Fibroblast of lung (primary cell): ENCODE measurements around the gene FAM174A. TPM values are rescaled to one million over a fixed set of nuclear protein-coding genes. Genes with fewer than 3 reads are reported as not detected.

ENCODE experiments used
- DNase-seq, 2 donors: peaks; one replicate each; pipeline versions ENCODE4 v3.0.0 to v3.0.0-alpha.2; 2010; ENCODE audit warnings: low read depth in 2 of 2
- H2AFZ ChIP-seq: 2 replicates; pipeline ENCODE4 v1.5.1; 2012; ENCODE audit warnings: low read length, control low read depth, inconsistent platforms
- H3K27ac ChIP-seq: 2 replicates; pipeline ENCODE4 v1.5.1; 2011; ENCODE audit warnings: low read length, control low read depth; ENCODE audit not compliant: insufficient read depth
- H3K27me3 ChIP-seq: 2 replicates; pipeline ENCODE4 v1.5.1; 2011; ENCODE audit warnings: mild to moderate bottlenecking, low read length; ENCODE audit not compliant: control insufficient read depth, insufficient read depth
- H3K36me3 ChIP-seq: 2 replicates; pipeline ENCODE4 v1.5.1; 2011; ENCODE audit warnings: low read length; ENCODE audit not compliant: control insufficient read depth, insufficient read depth
- H3K4me1 ChIP-seq: 2 replicates; pipeline ENCODE4 v1.5.1; 2011; ENCODE audit warnings: low read length; ENCODE audit not compliant: control insufficient read depth, insufficient read depth; ENCODE audit errors: extremely low read depth
- H3K4me2 ChIP-seq: 2 replicates; pipeline ENCODE4 v1.5.1; 2011; ENCODE audit warnings: low read length, control low read depth; ENCODE audit not compliant: insufficient read depth; ENCODE audit errors: extremely low read depth
- H3K4me3 ChIP-seq, 4 experiments: fragments of 200-600 bp in 1 of 4; sonication (generic) in 1 of 4; replicated peaks in 1 of 4; 2 replicates each; pipeline ENCODE4 v1.5.1; 2011 to 2016; ENCODE audit warnings: low read length in 4 of 4, low read depth in 3 of 4, mild to moderate bottlenecking in 3 of 4, control low read depth in 2 of 4, inconsistent platforms in 1 of 4, mixed read lengths in 1 of 4; ENCODE audit not compliant: insufficient read depth in 1 of 4; ENCODE audit errors: control extremely low read depth in 1 of 4
- H3K79me2 ChIP-seq: 2 replicates; pipeline ENCODE4 v1.5.1; 2012; ENCODE audit warnings: mild to moderate bottlenecking, low read length, inconsistent platforms; ENCODE audit not compliant: control insufficient read depth, insufficient read depth
- H3K9ac ChIP-seq: 2 replicates; pipeline ENCODE4 v1.5.1; 2011; ENCODE audit warnings: mild to moderate bottlenecking, low read length, control low read depth; ENCODE audit not compliant: insufficient read depth
- H3K9me3 ChIP-seq: 2 replicates; pipeline ENCODE4 v1.5.1; 2012; ENCODE audit warnings: low read depth, low read length; ENCODE audit not compliant: control insufficient read depth, insufficient read depth
- H4K20me1 ChIP-seq: 2 replicates; pipeline ENCODE4 v1.5.1; 2011; ENCODE audit warnings: low read length; ENCODE audit not compliant: control insufficient read depth, insufficient read depth; ENCODE audit errors: extremely low read depth
- EZH2 ChIP-seq: IDR thresholded peaks from 2 replicates; pipeline ENCODE4 v1.5.1; 2012; ENCODE audit warnings: low read length, control low read depth, mild to moderate bottlenecking; ENCODE audit errors: missing control alignments
- polyA plus RNA-seq, 2 donors: library from polyadenylated mRNA; depleted of rRNA in 1 of 2; stranded (reverse) in 1 of 2; unstranded in 1 of 2; fragments of >200 nt; gene quantifications; 2 replicates each; pipeline ENCODE4 v1.2.1, GENCODE V29; 2011 to 2012; ENCODE audit warnings: missing spikeins in 1 of 2
- total RNA-seq: library from RNA; depleted of rRNA; stranded (reverse); fragments of >200 nt; gene quantifications from 2 replicates; pipeline ENCODE4 v1.2.1, GENCODE V29; 2014
- TF ChIP-seq, protein P1 (sequence below), 2 donors: IDR thresholded peaks in 1 of 2; conservative IDR thresholded peaks in 1 of 2; 1 replicate in 1 of 2; 2 replicates in 1 of 2; pipeline ENCODE4 v1.5.1; 2011 to 2012; ENCODE audit warnings: low read length in 2 of 2, control low read depth in 1 of 2, inconsistent platforms in 1 of 2, low read depth in 1 of 2, mild to moderate bottlenecking in 1 of 2

FAM174A gene
- total and polyA plus RNA-seq, 2 donors (not counting 1 experiment from before 2014, with no cell fraction given) = 9.6 to 20.0 TPM

- Histone ChIP-seq H3K9me3 (no peaks in the 10 kb centered on the region), H3K27ac (no peak overlapping the region), H3K4me2 (peak overlapping the region; percentile 56), H2AFZ (no peak overlapping the region), H3K9ac (no peak overlapping the region), H4K20me1 (no peaks in the 10 kb centered on the region), H3K36me3 (no peaks in the 10 kb centered on the region), H3K4me3 (peak overlapping the region in 2 of 4 experiments; percentile 29 to 30), H3K27me3 (no peaks in the 10 kb centered on the region), H3K4me1 (no peaks in the 10 kb centered on the region), H3K79me2 (no peaks in the 10 kb centered on the region)
- peak; percentile 97 to 98 for DNase-seq
- TF ChIP-seq, protein P1, sequence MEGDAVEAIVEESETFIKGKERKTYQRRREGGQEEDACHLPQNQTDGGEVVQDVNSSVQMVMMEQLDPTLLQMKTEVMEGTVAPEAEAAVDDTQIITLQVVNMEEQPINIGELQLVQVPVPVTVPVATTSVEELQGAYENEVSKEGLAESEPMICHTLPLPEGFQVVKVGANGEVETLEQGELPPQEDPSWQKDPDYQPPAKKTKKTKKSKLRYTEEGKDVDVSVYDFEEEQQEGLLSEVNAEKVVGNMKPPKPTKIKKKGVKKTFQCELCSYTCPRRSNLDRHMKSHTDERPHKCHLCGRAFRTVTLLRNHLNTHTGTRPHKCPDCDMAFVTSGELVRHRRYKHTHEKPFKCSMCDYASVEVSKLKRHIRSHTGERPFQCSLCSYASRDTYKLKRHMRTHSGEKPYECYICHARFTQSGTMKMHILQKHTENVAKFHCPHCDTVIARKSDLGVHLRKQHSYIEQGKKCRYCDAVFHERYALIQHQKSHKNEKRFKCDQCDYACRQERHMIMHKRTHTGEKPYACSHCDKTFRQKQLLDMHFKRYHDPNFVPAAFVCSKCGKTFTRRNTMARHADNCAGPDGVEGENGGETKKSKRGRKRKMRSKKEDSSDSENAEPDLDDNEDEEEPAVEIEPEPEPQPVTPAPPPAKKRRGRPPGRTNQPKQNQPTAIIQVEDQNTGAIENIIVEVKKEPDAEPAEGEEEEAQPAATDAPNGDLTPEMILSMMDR (conservative IDR thresholded peaks at IDR 0.05 in 1 of 2, IDR thresholded peaks at IDR 0.05 in 1 of 2; ENCODE audit: low read depth in 1 of 2, low read length in 2 of 2) = no peak
- TF ChIP-seq EZH2 = no peak
Measured at GRCh38 chr5:100595152-100595811, 60.1 kb downstream of the FAM174A start.

GRCh38 chr5:100595812-100596173 is 60.6 kb downstream of the FAM174A start:
- peak overlapping the region in 2 of 4 experiments; percentile 15 to 29 for H3K4me3 ChIP-seq
- no peaks in the 10 kb centered on the region for H3K27me3 ChIP-seq
- no peaks in the 10 kb centered on the region for H3K79me2 ChIP-seq
- H3K9me3 ChIP-seq = no peaks in the 10 kb centered on the region
- no peak overlapping the region for H2AFZ ChIP-seq
- TF ChIP-seq, protein P1 (conservative IDR thresholded peaks at IDR 0.05 in 1 of 2, IDR thresholded peaks at IDR 0.05 in 1 of 2; ENCODE audit: low read depth in 1 of 2, low read length in 2 of 2) = no peak
- TF ChIP-seq EZH2 = no peak
- no peak overlapping the region for H3K27ac ChIP-seq
- no peaks in the 10 kb centered on the region for H4K20me1 ChIP-seq
- H3K4me1 ChIP-seq = no peaks in the 10 kb centered on the region
- H3K9ac ChIP-seq = no peak overlapping the region
- H3K4me2 ChIP-seq = peak overlapping the region; percentile 5
- no peak for DNase-seq
- H3K36me3 ChIP-seq = no peaks in the 10 kb centered on the region

- Histone ChIP-seq H3K27ac (no peak overlapping the region), H2AFZ (no peak overlapping the region), H3K27me3 (no peaks in the 10 kb centered on the region), H3K36me3 (no peaks in the 10 kb centered on the region), H3K4me1 (no peaks in the 10 kb centered on the region), H3K9ac (no peak overlapping the region), H4K20me1 (no peaks in the 10 kb centered on the region), H3K4me3 (no peak overlapping the region), H3K9me3 (no peaks in the 10 kb centered on the region), H3K4me2 (no peak overlapping the region), H3K79me2 (no peaks in the 10 kb centered on the region)
- DNase-seq = no peak
- TF ChIP-seq EZH2 = no peak
- TF ChIP-seq, protein P1 (conservative IDR thresholded peaks at IDR 0.05 in 1 of 2, IDR thresholded peaks at IDR 0.05 in 1 of 2; ENCODE audit: low read depth in 1 of 2, low read length in 2 of 2) = no peak
Measured at GRCh38 chr5:100598446-100598845, 63.3 kb downstream of the FAM174A start.
